HEK293T (cell line): ENCODE results near the gene RAP1GAP.

ENCODE experiments used
- BHLHE40 ChIP-seq: fragments of 450-650 bp; IDR thresholded peaks from 2 replicates; pipeline ENCODE4 v1.6.1; 2016; ENCODE audit warnings: mild to moderate bottlenecking, moderate library complexity, borderline replicate concordance
- FOXM1 ChIP-seq: fragments of 450-650 bp; IDR thresholded peaks from 2 replicates; pipeline ENCODE4 v1.6.1; 2017; ENCODE audit warnings: mild to moderate bottlenecking, borderline replicate concordance
- HDGF ChIP-seq: fragments of 450-650 bp; IDR thresholded peaks from 2 replicates; pipeline ENCODE4 v1.6.1; 2017; ENCODE audit warnings: antibody characterized with exemption, borderline replicate concordance
- NFRKB ChIP-seq: fragments of 450-650 bp; IDR thresholded peaks from 2 replicates; pipeline ENCODE4 v1.6.1; 2016; ENCODE audit warnings: mild to moderate bottlenecking, moderate library complexity
- SP1 ChIP-seq: fragments of 450-650 bp; IDR thresholded peaks from 2 replicates; pipeline ENCODE4 v1.6.1; 2017
- SUZ12 ChIP-seq: fragments of 450-650 bp; IDR thresholded peaks from 2 replicates; pipeline ENCODE4 v1.6.1; 2016; ENCODE audit warnings: mild to moderate bottlenecking
- ZNF384 ChIP-seq: fragments of 450-650 bp; IDR thresholded peaks from 2 replicates; pipeline ENCODE4 v1.6.1; 2016

- TF ChIP-seq FOXM1: no peak
- no peak for TF ChIP-seq HDGF
- TF ChIP-seq ZNF384: no peak
- TF ChIP-seq BHLHE40: no peak
- TF ChIP-seq SP1: no peak
- no peak for TF ChIP-seq SUZ12
- TF ChIP-seq NFRKB: no peak
These were observed 99.2 kb downstream of the RAP1GAP start for GRCh38 chr1:21569820-21570527.
